Activated CD4-positive, alpha-beta T cell treated with anti-CD3 and anti-CD28 coated beads for 1 hour (primary cell): ENCODE results near the gene FGF18.

ENCODE experiments used
- DNase-seq: peaks from one replicate; pipeline ENCODE4 v3.0.0-alpha.2; 2020

The FGF18 gene

GRCh38 chr5:171424726-171425125 lies 5.3 kb downstream of the FGF18 start:
- no peak for DNase-seq

DNA sequence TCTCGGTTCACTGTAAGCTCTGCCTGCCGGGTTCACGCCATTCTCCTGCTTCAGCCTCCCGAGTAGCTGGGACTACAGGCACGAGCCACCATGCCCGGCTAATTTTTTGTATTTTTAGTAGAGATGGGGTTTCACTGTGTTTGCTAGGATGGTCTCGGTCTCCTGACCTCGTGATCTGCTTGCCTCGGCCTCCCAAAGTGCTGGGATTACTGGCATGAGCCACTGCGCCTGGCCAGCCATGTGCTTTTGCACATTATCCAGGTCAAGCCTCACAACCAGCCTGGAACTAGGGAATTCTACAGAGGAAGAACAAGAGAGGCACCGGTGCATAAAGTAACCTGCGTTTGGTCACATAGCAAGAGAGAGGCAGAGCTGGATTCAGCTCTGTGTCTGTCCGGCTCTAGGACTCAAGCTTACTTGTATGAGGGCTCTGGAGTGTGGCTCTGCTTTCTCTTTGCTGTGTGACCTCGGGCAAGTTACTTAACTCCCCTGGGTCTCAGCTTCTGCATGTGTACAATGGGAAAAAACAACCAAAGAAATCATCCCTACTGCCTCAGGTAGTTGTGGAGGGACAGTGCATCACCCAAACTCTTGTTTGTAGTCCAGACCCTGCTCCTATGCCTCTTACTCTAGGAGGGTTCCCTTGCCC lies 6.3 kb downstream of the FGF18 start:
- no peak for DNase-seq

DNA sequence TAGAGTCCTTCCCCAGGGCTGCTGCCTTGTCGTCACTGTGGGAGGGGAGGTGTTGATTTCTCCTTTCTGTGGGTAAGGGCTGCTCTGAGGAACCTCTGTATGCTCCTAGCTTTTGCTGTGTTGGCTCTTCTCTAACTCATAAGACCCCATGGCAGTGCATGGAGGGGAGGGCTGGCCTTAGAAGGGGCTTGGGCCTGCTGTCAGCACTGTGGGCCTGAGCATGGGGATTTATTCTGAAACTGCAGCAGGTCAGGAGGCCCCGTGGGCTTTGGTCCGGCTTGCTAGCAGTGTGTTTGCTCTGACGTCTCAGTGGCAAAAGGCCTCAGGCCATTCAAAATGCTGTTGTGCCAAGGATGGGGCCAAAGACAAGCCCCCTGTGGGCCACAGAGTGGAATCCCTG lies 6.8 kb downstream of the FGF18 start:
- DNase-seq = no peak

- no peak for DNase-seq
Observed at GRCh38 chr5:171426680-171427079, 7.2 kb downstream of the FGF18 start.

- no peak for DNase-seq
Observed at GRCh38 chr5:171427318-171428167, 8.1 kb downstream of the FGF18 start.

- no peak for DNase-seq
Observed at GRCh38 chr5:171428168-171428696, 8.8 kb downstream of the FGF18 start.

DNA sequence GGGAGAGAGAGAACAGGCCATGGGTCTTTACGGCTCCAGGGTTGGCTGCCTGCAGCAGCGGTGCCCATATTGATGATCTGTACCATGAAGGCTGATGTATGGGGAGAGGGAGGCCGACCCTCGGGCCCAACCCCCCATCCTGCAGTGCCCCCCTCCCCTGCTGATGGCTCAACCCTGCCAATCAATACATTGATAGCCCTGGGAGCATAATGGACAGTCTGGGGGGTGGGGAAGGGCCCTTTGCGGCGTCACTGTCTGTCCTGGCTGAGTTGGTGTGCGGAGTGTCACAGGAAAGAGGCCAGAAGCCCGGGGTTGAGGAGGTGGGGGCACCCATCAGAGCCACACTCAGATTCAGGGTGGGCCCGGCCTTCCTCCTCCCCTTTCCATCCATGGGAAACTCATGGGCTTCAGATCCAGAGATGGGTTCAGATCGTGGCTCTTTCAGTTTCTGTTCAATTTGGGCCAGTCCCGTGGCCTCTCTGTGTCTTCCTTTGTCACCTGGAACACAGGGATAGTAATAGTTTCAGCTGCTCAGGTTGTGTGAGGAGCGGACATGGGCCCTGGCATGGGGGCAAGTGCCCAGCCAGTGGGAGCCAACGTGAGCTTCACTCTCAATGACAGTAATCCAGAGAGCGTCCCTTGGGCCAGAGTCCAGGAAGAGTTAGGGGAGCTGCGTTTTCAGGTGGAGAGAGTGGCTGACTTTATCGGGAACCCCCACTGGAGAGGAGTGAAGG lies 9.5 kb downstream of the FGF18 start:
- DNase-seq = no peak

GRCh38 chr5:171429543-171429910 lies 10.1 kb downstream of the FGF18 start:
- no peak for DNase-seq

DNA sequence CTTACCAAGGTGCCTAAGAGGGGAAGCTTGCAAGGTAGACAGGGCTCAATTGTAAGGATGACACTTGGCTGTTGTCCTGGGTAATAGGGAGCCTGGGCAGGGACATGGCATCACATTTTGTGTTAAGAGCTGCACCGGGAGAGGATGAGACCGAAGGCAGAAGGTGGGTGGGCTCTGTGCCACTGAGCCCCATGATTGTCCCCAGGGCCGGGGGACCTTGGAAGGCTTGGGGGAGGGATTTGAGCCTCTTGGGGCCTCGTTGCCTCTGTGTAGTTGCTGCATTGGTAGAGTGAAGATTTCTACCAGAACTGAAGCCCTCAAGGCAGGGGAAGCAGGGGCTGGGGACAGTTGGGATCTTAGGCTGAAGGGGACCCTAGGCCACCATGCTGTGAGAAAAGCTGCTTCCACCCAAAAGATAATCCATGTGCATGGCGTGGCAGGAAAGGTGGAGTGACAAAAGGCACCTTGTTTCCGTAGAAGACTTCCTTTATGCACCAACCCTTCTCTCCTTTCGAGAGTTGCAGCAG lies 11.9 kb downstream of the FGF18 start:
- DNase-seq = no peak

- DNase-seq = no peak
Observed at GRCh38 chr5:171432076-171432475, 12.6 kb downstream of the FGF18 start.

DNA sequence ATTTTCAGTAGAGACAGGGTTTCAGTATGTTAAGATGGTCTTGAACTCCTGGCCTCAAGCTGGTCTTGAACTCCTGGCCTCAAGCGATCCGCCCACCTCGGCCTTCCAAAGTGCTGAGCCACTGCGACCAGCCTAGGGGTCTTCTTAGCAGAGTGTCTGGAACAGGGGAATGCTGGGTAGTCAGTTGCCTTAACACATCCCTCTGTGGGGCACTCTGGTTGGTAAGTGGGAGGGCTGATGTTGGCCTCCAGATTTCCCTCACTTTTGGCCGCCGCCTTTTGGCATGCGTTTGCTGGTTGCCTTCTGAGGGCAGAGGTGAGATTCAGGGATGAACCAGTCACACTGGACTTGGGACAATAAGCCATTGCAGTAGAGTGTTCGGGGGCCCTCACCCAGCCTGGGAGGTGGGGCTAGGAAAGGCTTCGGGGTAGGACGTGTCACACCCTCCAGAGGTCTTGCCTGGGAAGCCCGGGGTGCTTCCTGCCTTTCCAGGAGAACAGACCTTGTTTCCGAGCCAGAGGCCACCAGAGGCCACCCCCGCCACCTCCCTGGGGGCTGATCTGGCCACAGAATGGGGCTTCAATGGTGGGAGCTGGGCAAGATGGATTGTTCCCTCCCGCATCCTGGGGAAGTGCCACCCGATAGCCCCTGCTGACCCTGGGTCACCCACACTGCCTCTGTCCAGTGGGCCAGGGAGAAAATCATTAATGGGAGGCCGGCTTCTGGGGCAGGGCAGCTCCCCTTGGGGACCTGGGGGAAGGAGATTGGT lies 13.3 kb downstream of the FGF18 start:
- DNase-seq = no peak

DNA sequence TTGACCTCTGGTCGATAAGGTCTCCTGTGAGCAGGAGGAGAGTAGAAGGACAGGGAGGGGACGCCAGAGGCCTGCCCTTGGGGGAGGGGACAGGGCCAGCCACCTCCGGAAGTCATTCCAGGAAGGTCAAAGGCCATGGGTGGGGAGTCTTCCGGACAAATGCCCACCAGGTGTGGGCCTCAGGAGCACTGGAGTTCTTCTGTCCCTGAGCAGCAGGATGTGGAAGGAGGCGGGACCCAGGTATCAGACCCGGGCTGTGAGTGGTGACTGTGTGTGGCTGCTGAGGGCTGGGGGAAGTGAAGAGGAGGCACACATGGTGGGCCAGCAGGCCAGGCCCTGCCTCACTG lies 13.9 kb downstream of the FGF18 start:
- DNase-seq = no peak

GRCh38 chr5:171433982-171434676 lies 14.7 kb downstream of the FGF18 start:
- DNase-seq = no peak

GRCh38 chr5:171434874-171435273 lies 15.4 kb downstream of the FGF18 start:
- DNase-seq = no peak

DNA sequence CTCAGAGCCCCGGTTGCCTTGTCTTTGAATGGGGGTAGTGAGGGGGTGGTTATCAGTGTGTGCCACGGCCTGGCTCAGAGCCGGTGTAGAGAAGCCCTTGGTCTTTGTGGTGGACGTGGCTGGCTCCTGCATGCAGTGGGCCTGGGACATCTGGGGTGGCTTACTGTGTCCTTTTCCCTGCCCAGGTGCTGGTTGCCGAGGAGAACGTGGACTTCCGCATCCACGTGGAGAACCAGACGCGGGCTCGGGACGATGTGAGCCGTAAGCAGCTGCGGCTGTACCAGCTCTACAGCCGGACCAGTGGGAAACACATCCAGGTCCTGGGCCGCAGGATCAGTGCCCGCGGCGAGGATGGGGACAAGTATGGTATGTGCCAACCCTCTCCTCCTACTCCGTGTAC lies 16.5 kb downstream of the FGF18 start:
- no peak for DNase-seq

GRCh38 chr5:171436804-171437285 lies 17.4 kb downstream of the FGF18 start:
- DNase-seq = no peak

GRCh38 chr5:171437286-171437821 lies 17.9 kb downstream of the FGF18 start:
- no peak for DNase-seq

DNA sequence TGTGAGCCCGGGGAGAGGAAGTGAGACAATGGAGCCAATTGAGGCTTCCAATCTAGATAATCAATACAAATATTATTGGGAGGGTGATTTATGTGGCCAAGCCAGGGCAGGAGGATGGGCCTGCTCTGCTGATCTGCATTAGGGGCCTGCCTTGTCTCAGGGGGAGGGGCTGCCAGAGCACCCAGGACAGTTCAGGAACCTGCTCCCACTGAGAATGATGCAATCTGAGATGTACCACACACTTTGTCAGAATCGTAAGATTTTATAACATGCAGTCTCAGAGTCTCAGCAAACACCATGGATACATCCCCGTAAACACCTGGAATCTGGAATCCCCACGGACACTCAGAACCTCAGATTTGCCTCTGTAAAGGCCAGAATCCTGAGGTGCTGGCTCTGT lies 19.3 kb downstream of the FGF18 start:
- no peak for DNase-seq

- no peak for DNase-seq
Observed at GRCh38 chr5:171441246-171441791, 21.9 kb downstream of the FGF18 start.

DNA sequence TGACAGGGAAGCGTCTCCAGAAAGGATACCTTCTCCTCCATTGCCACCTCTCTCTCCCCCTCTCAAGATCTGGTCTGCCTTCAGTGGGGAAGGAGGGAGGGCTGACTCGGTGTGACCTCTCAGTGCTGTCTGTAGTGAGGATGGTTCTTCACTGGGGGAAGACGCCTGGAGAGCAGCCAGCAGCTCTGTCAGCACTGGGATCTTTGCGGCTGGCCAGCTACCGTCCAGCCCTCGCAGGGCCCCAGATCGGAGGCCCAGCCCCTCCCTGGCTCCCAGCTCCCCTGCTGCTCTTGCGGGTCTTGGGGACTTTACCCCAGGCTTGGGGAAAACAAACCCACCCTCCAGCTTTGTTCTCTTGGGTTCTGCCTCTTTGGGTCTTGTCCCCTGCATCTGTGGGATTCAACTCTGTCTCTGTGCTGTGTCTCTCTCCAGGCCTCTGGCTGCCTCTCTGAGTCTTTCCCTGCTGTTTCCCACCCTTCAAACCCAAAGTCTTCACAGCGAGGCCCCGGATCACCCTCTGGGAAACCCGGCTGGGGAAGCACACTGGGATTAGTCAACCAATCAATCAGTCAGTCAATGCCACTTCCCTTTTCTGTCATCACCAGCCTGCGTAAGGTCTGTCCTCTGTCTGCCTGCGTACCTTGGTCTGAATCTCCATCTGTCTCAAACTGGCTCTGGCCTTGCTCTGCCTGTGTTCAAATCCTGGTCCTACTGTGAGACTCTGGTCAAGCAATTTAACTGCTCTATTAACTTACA lies 23.0 kb downstream of the FGF18 start:
- no peak for DNase-seq

- no peak for DNase-seq
Observed at GRCh38 chr5:171444582-171444981, 25.1 kb downstream of the FGF18 start.
